GM12878 (cell line): ENCODE measurements around the gene ALG11. TPM values are rescaled to one million over a fixed set of nuclear protein-coding genes. Genes with fewer than 3 reads are reported as not detected.

Source experiments
- ATAC-seq: fragments of 200-7000 bp; cut with Tn5 transposase; 3 replicates; pipeline ENCODE4 v1.9.1; 2020; ENCODE audit warnings: mild to moderate bottlenecking, moderate library complexity
- BruUV-seq: library from RNA; stranded (reverse); fragments of 400-500 nt; replicated peaks from 2 replicates; lab custom pipeline; 2021; lab: Mats Ljungman, UMichigan
- CTCF ChIA-PET: fragments of 300-600 bp; sonication (Branson Sonifier 250); formaldehyde crosslinking; extraction: SDS; loops from one replicate; lab custom pipeline; 2021; ENCODE audit warnings: inconsistent platforms; lab: Yijun Ruan, JAX
- POLR2A ChIA-PET: fragments of 350-600 bp; formaldehyde crosslinking; extraction: SDS; loops from one replicate; lab custom pipeline; 2021; ENCODE audit warnings: inconsistent platforms; lab: Charles Lee
- RAD21 ChIA-PET: fragments of 300-600 bp; sonication (Branson Sonifier 250); formaldehyde crosslinking; loops from one replicate; lab custom pipeline; 2023; ENCODE audit warnings: antibody characterized with exemption; ENCODE audit not compliant: unreplicated experiment; lab: Charles Lee
- SMC1A ChIA-PET: fragments of 300-600 bp; sonication (Branson Sonifier 250); formaldehyde crosslinking; loops from one replicate; lab custom pipeline; 2023; ENCODE audit not compliant: unreplicated experiment, uncharacterized antibody; lab: Charles Lee
- DNase-seq: peaks from one replicate; pipeline ENCODE4 v3.0.0-alpha.2; 2011; ENCODE audit warnings: low read depth, low spot score
- FAIRE-seq: peaks from 3 replicates; lab custom pipeline; 2011; peaks lifted over from hg19 to GRCh38; lab: Jason Lieb, UNC
- H2AFZ ChIP-seq: 2 replicates; pipeline ENCODE4 v1.6.0; 2011; ENCODE audit warnings: low read depth, low read length, control low read depth; ENCODE audit not compliant: control insufficient read depth
- H3K27ac ChIP-seq: 2 replicates; pipeline ENCODE4 v1.5.1; 2011; ENCODE audit warnings: control low read depth; ENCODE audit not compliant: control insufficient read depth, insufficient read depth
- H3K27me3 ChIP-seq, 2 experiments: replicated peaks in 1 of 2; 2 replicates each; pipeline versions ENCODE4 v1.6.0 to v1.6.1; 2011; ENCODE audit warnings: low read length in 1 of 2; ENCODE audit not compliant: control insufficient read depth in 2 of 2, insufficient read depth in 2 of 2
- H3K36me3 ChIP-seq, 2 experiments: 2 replicates each; pipeline ENCODE4 v1.5.1; 2011; ENCODE audit warnings: low read length in 1 of 2; ENCODE audit not compliant: control insufficient read depth in 2 of 2, insufficient read depth in 2 of 2
- H3K4me1 ChIP-seq: 2 replicates; pipeline ENCODE4 v1.6.1; 2011; ENCODE audit warnings: mild to moderate bottlenecking, low read length, moderate library complexity, mixed read lengths; ENCODE audit not compliant: control insufficient read depth, insufficient read depth
- H3K4me2 ChIP-seq: 2 replicates; pipeline ENCODE4 v1.6.0; 2011; ENCODE audit warnings: control low read depth; ENCODE audit not compliant: control insufficient read depth, insufficient read depth
- H3K4me3 ChIP-seq: fragments of 200-600 bp; sonication (generic); 2 replicates; pipeline ENCODE4 v1.5.1; 2016
- H3K79me2 ChIP-seq: 2 replicates; pipeline ENCODE4 v1.6.0; 2011; ENCODE audit warnings: low read length; ENCODE audit not compliant: control insufficient read depth, insufficient read depth
- H3K9ac ChIP-seq: 2 replicates; pipeline ENCODE4 v1.8.0; 2011; ENCODE audit warnings: low read length, control low read depth, mixed read lengths; ENCODE audit not compliant: control insufficient read depth, insufficient read depth
- H3K9me3 ChIP-seq: replicated peaks from 3 replicates; pipeline ENCODE4 v1.5.1; 2011; ENCODE audit warnings: mild to moderate bottlenecking, low read length; ENCODE audit not compliant: control insufficient read depth, insufficient read depth
- H4K20me1 ChIP-seq: 2 replicates; pipeline ENCODE4 v1.6.0; 2011; ENCODE audit not compliant: control insufficient read depth, insufficient read depth
- BHLHE40 ChIP-seq, 2 experiments: fragments of 450-650 bp in 1 of 2; IDR thresholded peaks; 2 replicates each; pipeline ENCODE4 v1.6.1; 2011 to 2017; ENCODE audit warnings: low read depth in 2 of 2, borderline replicate concordance in 1 of 2, improper control_type of control experiment in 1 of 2, low read length in 1 of 2, mild to moderate bottlenecking in 1 of 2
- E2F4 ChIP-seq: IDR thresholded peaks from 2 replicates; pipeline ENCODE4 v1.6.1; 2012; ENCODE audit warnings: low read depth, low read length, improper control_type of control experiment
- GATAD2B ChIP-seq: fragments of 450-650 bp; conservative IDR thresholded peaks from 2 replicates; pipeline ENCODE4 v1.6.1; 2017; ENCODE audit warnings: low read depth, mild to moderate bottlenecking, moderate library complexity
- KLF5 ChIP-seq: fragments of 450-650 bp; IDR thresholded peaks from 2 replicates; pipeline ENCODE4 v1.6.1; 2014; ENCODE audit warnings: mild to moderate bottlenecking; ENCODE audit not compliant: partially characterized antibody
- MEF2B ChIP-seq: fragments of 450-650 bp; IDR thresholded peaks from 2 replicates; pipeline ENCODE4 v1.6.1; 2018; ENCODE audit warnings: mild to moderate bottlenecking, moderate library complexity; ENCODE audit not compliant: partially characterized antibody, poor library complexity, severe bottlenecking
- NKRF ChIP-seq: fragments of 450-650 bp; conservative IDR thresholded peaks from 2 replicates; pipeline ENCODE4 v1.6.1; 2017; ENCODE audit warnings: mild to moderate bottlenecking, moderate library complexity
- PKNOX1 ChIP-seq: fragments of 450-650 bp; IDR thresholded peaks from 2 replicates; pipeline ENCODE4 v1.6.1; 2016; ENCODE audit warnings: mild to moderate bottlenecking
- PML ChIP-seq: IDR thresholded peaks from 2 replicates; pipeline ENCODE4 v1.6.1; 2012; ENCODE audit warnings: low read length, inconsistent platforms
- RFX5 ChIP-seq: IDR thresholded peaks from 2 replicates; pipeline ENCODE4 v1.6.1; 2011; ENCODE audit warnings: low read depth, low read length, improper control_type of control experiment
- SRF ChIP-seq, 2 experiments: IDR thresholded peaks; 2 replicates each; pipeline ENCODE4 v1.6.1; 2011; ENCODE audit warnings: low read depth in 2 of 2, low read length in 2 of 2, mild to moderate bottlenecking in 1 of 2, moderate library complexity in 1 of 2
- ZNF217 ChIP-seq: fragments of 450-650 bp; IDR thresholded peaks from 2 replicates; pipeline ENCODE4 v1.6.1; 2017; ENCODE audit warnings: antibody characterized with exemption, mild to moderate bottlenecking
- ZZZ3 ChIP-seq: IDR thresholded peaks from 2 replicates; pipeline ENCODE4 v1.6.1; 2011; ENCODE audit warnings: low read depth; ENCODE audit not compliant: control insufficient read depth, insufficient read length
- WGBS: methylation state at CpG from one replicate; pipeline ENCODE4 v1.1.6; 2016; ENCODE audit warnings: low lambda C conversion rate; ENCODE audit not compliant: insufficient replicate concordance, insufficient coverage; ENCODE audit errors: missing lambda C conversion rate; 5-methylcytosine and 5-hydroxymethylcytosine counted together
- in situ Hi-C: fragments of 300-500 bp; cut with MboI; formaldehyde crosslinking; loops from 9 replicates; pipeline ENCODE4 v1.14.3; 2018; ENCODE audit warnings: mixed read lengths
- intact Hi-C: fragments of 100-400 bp; cut with micrococcal nuclease; formaldehyde crosslinking; loops from one replicate; pipeline ENCODE4 v1.14.2; 2022; ENCODE audit not compliant: unreplicated experiment
- polyA plus RNA-seq, 11 experiments: library from polyadenylated mRNA; depleted of rRNA in 4 of 11; unstranded in 6 of 11; stranded (reverse) in 5 of 11; fragments of >200 nt; fragmentation: Nextera tagmentation in 4 of 11; fragmentation: Illumina TruSeq in 1 of 11; extraction: Ambion mirVana in 4 of 11; extraction: Trizol in 1 of 11; gene quantifications; 1 replicate in 1 of 11; 2 replicates in 10 of 11; pipeline versions ENCODE4 v1.2.1 to v1.2.3, GENCODE V29; 2011 to 2016; ENCODE audit warnings: inconsistent platforms in 2 of 11, missing spikeins in 2 of 11, low read depth in 1 of 11
- total RNA-seq, 4 experiments: library from RNA; depleted of rRNA in 3 of 4; stranded (reverse); fragments of >200 nt in 3 of 4; fragmentation: Illumina TruSeq in 1 of 4; extraction: Trizol in 1 of 4; gene quantifications; 2 replicates each; pipeline versions ENCODE4 v1.2.1 to v1.2.3, GENCODE V29; 2013 to 2021
- TF ChIP-seq, protein P1 (sequence below): IDR thresholded peaks from 2 replicates; pipeline ENCODE4 v1.6.1; 2012; ENCODE audit warnings: mild to moderate bottlenecking, low read depth, low read length
- TF ChIP-seq, protein P2 (sequence below): IDR thresholded peaks from 2 replicates; pipeline ENCODE4 v1.6.1; 2011; ENCODE audit warnings: borderline replicate concordance, low read depth, mild to moderate bottlenecking, moderate library complexity, low read length; ENCODE audit not compliant: insufficient read depth, poor library complexity, severe bottlenecking

ALG11 gene
- total and polyA plus RNA-seq, 10 of the 15 experiments (the other 5 are each of a cell fraction or from before 2014, with no cell fraction given), result 8.4 to 27.7 (median 15.6) TPM

DNA sequence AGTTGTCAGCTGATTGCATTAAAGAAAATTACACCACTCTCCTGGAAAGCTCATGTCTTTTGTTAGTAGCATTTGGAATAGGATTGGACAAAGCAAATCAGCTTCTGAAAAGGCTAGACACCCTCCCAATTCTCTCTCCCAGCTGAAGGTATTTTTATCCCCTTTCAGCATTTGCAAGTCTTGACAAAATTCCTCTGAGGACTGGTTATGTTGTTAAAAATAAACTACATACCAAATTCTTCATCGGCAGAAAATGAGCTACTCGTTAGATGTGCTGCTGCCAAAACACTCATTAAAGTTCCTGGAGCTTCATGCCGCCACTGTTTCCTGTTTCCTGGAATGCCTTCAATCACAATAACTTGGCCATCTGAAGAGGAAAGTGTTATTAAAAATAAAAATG is 49.4 kb downstream of the ALG11 start:
- DNase-seq, result no peak
- H3K4me3 ChIP-seq, result no peak overlapping the region
- H3K27me3 ChIP-seq, result no peaks in the 10 kb centered on the region
- ChIA-PET CTCF (interaction anchor here (1.4 kb wide), 1 partner anchor 9 kb away, joined by 3 read pairs; no protein-coding TSS in a partner anchor), POLR2A (no interaction called here), SMC1A (interaction anchor here (0.8 to 1.2 kb wide), 2 partner anchors 54 to 66 kb away, joined by 3 to 4 read pairs; no protein-coding TSS in a partner anchor), RAD21 (no interaction called here)
- no peak overlapping the region for H3K27ac ChIP-seq
- FAIRE-seq, result no peak
- BruUV-seq, result no TSS peak
- no peak overlapping the region for H2AFZ ChIP-seq
- H4K20me1 ChIP-seq, result no peaks in the 10 kb centered on the region
- in situ Hi-C loops, result no loop called here
- no peaks in the 10 kb centered on the region for H3K79me2 ChIP-seq
- H3K4me1 ChIP-seq, result no peaks in the 10 kb centered on the region
- intact Hi-C loops, result no loop called here
- no peak overlapping the region for H3K9ac ChIP-seq
- no peaks in the 10 kb centered on the region; the same call in 2 of the 3 replicates for H3K9me3 ChIP-seq
- 59% methylated on average over 3 of the region's 3 CpGs for WGBS
- ATAC-seq, result no peak
- H3K4me2 ChIP-seq, result no peak overlapping the region
- no peaks in the 10 kb centered on the region for H3K36me3 ChIP-seq
- TF ChIP-seq KLF5 (no peak), GATAD2B (no peak), MEF2B (no peak), RFX5 (no peak), PML (no peak), PKNOX1 (no peak), ZNF217 (no peak), ZZZ3 (no peak), NKRF (no peak), E2F4 (no peak), BHLHE40 (IDR thresholded peaks at IDR 0.05; ENCODE audit: borderline replicate concordance in 1 of 2, low read depth in 2 of 2, low read length in 1 of 2) (no peak), SRF (IDR thresholded peaks at IDR 0.05; ENCODE audit: low read depth in 2 of 2, low read length in 2 of 2) (no peak)
- TF ChIP-seq, protein P1, sequence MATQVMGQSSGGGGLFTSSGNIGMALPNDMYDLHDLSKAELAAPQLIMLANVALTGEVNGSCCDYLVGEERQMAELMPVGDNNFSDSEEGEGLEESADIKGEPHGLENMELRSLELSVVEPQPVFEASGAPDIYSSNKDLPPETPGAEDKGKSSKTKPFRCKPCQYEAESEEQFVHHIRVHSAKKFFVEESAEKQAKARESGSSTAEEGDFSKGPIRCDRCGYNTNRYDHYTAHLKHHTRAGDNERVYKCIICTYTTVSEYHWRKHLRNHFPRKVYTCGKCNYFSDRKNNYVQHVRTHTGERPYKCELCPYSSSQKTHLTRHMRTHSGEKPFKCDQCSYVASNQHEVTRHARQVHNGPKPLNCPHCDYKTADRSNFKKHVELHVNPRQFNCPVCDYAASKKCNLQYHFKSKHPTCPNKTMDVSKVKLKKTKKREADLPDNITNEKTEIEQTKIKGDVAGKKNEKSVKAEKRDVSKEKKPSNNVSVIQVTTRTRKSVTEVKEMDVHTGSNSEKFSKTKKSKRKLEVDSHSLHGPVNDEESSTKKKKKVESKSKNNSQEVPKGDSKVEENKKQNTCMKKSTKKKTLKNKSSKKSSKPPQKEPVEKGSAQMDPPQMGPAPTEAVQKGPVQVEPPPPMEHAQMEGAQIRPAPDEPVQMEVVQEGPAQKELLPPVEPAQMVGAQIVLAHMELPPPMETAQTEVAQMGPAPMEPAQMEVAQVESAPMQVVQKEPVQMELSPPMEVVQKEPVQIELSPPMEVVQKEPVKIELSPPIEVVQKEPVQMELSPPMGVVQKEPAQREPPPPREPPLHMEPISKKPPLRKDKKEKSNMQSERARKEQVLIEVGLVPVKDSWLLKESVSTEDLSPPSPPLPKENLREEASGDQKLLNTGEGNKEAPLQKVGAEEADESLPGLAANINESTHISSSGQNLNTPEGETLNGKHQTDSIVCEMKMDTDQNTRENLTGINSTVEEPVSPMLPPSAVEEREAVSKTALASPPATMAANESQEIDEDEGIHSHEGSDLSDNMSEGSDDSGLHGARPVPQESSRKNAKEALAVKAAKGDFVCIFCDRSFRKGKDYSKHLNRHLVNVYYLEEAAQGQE, result no peak
- TF ChIP-seq, protein P2, sequence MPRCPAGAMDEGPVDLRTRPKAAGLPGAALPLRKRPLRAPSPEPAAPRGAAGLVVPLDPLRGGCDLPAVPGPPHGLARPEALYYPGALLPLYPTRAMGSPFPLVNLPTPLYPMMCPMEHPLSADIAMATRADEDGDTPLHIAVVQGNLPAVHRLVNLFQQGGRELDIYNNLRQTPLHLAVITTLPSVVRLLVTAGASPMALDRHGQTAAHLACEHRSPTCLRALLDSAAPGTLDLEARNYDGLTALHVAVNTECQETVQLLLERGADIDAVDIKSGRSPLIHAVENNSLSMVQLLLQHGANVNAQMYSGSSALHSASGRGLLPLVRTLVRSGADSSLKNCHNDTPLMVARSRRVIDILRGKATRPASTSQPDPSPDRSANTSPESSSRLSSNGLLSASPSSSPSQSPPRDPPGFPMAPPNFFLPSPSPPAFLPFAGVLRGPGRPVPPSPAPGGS, result no peak
